Measurements from ENCODE around the gene CDYL. TPM values are rescaled to one million over a fixed set of nuclear protein-coding genes. Genes with fewer than 3 reads are reported as not detected.

CDYL gene
- polyA plus RNA-seq, 1 experiment, result 26.6 TPM

DNA sequence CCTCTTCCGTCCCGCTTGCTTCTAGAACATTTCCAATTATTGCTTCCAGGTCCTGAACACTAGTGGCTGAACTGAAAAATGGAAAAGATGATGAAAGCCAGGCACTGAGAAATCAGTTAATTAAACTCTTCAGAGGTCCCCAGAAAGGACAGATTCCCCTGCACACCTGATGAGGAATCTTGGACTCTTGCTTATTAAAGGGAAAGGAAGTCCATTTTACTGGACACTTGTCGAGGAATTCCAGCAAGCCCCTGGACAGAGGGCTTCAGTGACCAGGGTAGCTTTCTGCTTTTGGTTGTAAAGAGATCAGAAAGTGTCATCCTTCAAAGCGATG, 47.8 kb upstream of the CDYL start:
- no peak for TF ChIP-seq CTCF (IDR thresholded peaks at IDR 0.05; ENCODE audit: low read depth, low read length)
- CTCF ChIA-PET, result interaction anchor here (0.7 kb wide), 1 partner anchor 202 kb away, joined by 3 read pairs; no protein-coding TSS in a partner anchor
- no peak for DNase-seq (ENCODE audit: low read depth, low spot score)
- H3K9me3 ChIP-seq (ENCODE audit: control insufficient read depth, insufficient read depth, low read length), result peaks cover 5% of the 10 kb centered on the region; the same call in 1 of the 2 replicates
- no peak overlapping the region for H3K4me3 ChIP-seq (ENCODE audit: low read depth, low read length)
- POLR2A ChIA-PET, result no interaction called here
- peaks cover 15% of the 10 kb centered on the region for H3K27me3 ChIP-seq (ENCODE audit: control insufficient read depth, insufficient read depth, low read length)
- no peak overlapping the region for H3K27ac ChIP-seq (ENCODE audit: low read depth, low read length)

- CTCF ChIA-PET, result no interaction called here
- peaks cover 5% of the 10 kb centered on the region; the same call in 1 of the 2 replicates for H3K9me3 ChIP-seq (ENCODE audit: control insufficient read depth, insufficient read depth, low read length)
- no peak overlapping the region for H3K4me3 ChIP-seq (ENCODE audit: low read depth, low read length)
- no peak for TF ChIP-seq CTCF (IDR thresholded peaks at IDR 0.05; ENCODE audit: low read depth, low read length)
- POLR2A ChIA-PET, result no interaction called here
- peaks cover 11% of the 10 kb centered on the region for H3K27me3 ChIP-seq (ENCODE audit: control insufficient read depth, insufficient read depth, low read length)
- DNase-seq (ENCODE audit: low read depth, low spot score), result no peak
- H3K27ac ChIP-seq (ENCODE audit: low read depth, low read length), result no peak overlapping the region
Observed at GRCh38 chr6:4728926-4729325, 47.3 kb upstream of the CDYL start.

DNA sequence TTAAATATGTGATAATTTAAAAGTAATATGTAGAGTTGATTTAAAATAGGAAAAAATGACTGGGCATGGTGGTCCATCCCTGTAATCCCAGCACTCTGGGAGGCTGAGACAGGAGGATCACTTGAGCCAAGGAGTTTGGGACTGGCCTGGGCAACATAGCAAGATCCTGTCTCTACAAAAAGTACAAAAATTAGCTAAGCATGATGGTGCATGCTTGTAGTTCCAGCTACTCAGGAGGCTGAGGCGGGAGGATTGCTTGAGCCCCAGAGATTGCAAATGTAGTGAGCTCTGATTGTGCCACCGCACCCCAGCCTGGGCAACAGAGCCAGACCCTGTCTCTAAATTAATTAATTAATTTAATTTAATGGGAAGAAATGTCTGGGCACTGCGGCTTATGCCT, 44.2 kb upstream of the CDYL start:
- DNase-seq (ENCODE audit: low read depth, low spot score), result no peak
- no peaks in the 10 kb centered on the region for H3K9me3 ChIP-seq (ENCODE audit: control insufficient read depth, insufficient read depth, low read length)
- H3K4me3 ChIP-seq (ENCODE audit: low read depth, low read length), result no peak overlapping the region
- no peak overlapping the region for H3K27ac ChIP-seq (ENCODE audit: low read depth, low read length)
- ChIA-PET POLR2A (no interaction called here), CTCF (no interaction called here)
- TF ChIP-seq CTCF (IDR thresholded peaks at IDR 0.05; ENCODE audit: low read depth, low read length), result no peak
- peaks cover 11% of the 10 kb centered on the region for H3K27me3 ChIP-seq (ENCODE audit: control insufficient read depth, insufficient read depth, low read length)

GRCh38 chr6:4732691-4733315, 43.4 kb upstream of the CDYL start:
- POLR2A ChIA-PET, result no interaction called here
- Histone ChIP-seq H3K27ac (ENCODE audit: low read depth, low read length) (peak overlapping the region; percentile 65), H3K4me3 (ENCODE audit: low read depth, low read length) (peak overlapping the region; percentile 51), H3K9me3 (ENCODE audit: control insufficient read depth, insufficient read depth, low read length) (no peaks in the 10 kb centered on the region), H3K27me3 (ENCODE audit: control insufficient read depth, insufficient read depth, low read length) (peaks cover 8% of the 10 kb centered on the region)
- TF ChIP-seq CTCF (IDR thresholded peaks at IDR 0.05; ENCODE audit: low read depth, low read length), result no peak
- DNase-seq (ENCODE audit: low read depth, low spot score), result peak; percentile 66
- CTCF ChIA-PET, result no interaction called here

- POLR2A ChIA-PET, result no interaction called here
- H3K27ac ChIP-seq (ENCODE audit: low read depth, low read length), result no peak overlapping the region
- CTCF ChIA-PET, result no interaction called here
- H3K4me3 ChIP-seq (ENCODE audit: low read depth, low read length), result no peak overlapping the region
- no peaks in the 10 kb centered on the region for H3K9me3 ChIP-seq (ENCODE audit: control insufficient read depth, insufficient read depth, low read length)
- no peak for DNase-seq (ENCODE audit: low read depth, low spot score)
- peaks cover 5% of the 10 kb centered on the region for H3K27me3 ChIP-seq (ENCODE audit: control insufficient read depth, insufficient read depth, low read length)
- TF ChIP-seq CTCF (IDR thresholded peaks at IDR 0.05; ENCODE audit: low read depth, low read length), result no peak
Observed at GRCh38 chr6:4736371-4736873, 39.8 kb upstream of the CDYL start.

All from AG04450 (cell line).